Measurements from ENCODE around the gene PLCXD1. TPM values are rescaled to one million over a fixed set of nuclear protein-coding genes. Genes with fewer than 3 reads are reported as not detected.
"Not testable (repeated sequence)": the region's sequence is repeated elsewhere in the genome, so short reads cannot be mapped to it uniquely, and the experiment has no call there.

PLCXD1 gene
- total RNA-seq, 4 donors from 2014 or later = 3.7 to 7.9 (median 6.3) TPM

DNA sequence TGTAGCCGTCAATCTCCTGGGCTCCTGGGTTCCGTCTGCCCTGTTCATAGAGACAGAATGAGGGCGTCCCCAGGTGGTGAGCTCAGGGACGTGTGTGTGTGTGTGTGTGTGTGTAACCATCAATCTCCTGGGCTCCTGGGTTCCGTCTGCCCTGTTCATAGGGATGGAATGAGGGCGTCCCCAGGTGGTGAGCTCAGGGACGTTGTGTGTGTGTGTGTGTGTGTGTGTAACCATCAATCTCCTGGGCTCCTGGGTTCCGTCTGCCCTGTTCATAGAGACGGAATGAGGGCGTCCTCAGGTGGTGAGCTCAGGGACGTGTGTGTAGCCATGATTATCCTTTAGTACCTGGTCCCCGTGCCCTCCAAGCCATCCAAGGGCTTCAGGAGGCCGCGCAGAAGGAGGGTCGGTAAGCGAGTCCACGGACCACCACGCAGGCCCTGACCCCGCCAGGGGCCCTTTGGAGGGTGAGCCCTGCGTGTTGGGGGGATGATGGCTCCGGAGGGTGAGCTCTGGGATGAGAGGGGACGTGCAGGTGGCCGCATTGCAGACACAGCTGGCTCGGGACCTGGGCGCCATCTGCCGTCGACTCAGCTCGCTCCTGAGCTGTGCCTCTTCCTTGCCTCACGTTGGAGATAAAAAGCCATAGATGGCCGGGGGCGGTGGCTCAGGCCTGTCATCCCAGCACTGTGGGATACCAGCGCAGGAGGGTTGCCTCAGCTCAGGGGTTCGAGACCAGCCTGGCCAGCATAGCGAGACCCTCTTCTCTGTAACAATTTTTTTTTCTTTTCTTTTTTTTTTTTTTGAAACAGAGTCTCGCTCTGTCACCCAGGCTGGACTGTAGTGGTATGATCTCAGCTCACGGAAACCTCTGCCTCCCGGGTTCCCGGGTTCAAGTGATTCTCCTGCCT, 42.8 kb downstream of the PLCXD1 start:
- H3K27me3 ChIP-seq = no peaks in the 10 kb centered on the region
- no peak overlapping the region for H3K27ac ChIP-seq
- TF ChIP-seq POLR2A (IDR thresholded peaks at IDR 0.05) = no peak
- TF ChIP-seq, protein P1, sequence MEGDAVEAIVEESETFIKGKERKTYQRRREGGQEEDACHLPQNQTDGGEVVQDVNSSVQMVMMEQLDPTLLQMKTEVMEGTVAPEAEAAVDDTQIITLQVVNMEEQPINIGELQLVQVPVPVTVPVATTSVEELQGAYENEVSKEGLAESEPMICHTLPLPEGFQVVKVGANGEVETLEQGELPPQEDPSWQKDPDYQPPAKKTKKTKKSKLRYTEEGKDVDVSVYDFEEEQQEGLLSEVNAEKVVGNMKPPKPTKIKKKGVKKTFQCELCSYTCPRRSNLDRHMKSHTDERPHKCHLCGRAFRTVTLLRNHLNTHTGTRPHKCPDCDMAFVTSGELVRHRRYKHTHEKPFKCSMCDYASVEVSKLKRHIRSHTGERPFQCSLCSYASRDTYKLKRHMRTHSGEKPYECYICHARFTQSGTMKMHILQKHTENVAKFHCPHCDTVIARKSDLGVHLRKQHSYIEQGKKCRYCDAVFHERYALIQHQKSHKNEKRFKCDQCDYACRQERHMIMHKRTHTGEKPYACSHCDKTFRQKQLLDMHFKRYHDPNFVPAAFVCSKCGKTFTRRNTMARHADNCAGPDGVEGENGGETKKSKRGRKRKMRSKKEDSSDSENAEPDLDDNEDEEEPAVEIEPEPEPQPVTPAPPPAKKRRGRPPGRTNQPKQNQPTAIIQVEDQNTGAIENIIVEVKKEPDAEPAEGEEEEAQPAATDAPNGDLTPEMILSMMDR (IDR thresholded peaks at IDR 0.05) = no peak
- H3K4me3 ChIP-seq (replicated peaks in 1 of 3) = no peak overlapping the region
- H3K36me3 ChIP-seq = no peaks in the 10 kb centered on the region
- intact Hi-C loops (cut with DNase I) = no loop called here
- H3K9me3 ChIP-seq = no peaks in the 10 kb centered on the region
- peaks cover 12 to 15% of the 10 kb centered on the region in 2 donors for H3K4me1 ChIP-seq
- peak; percentile 51 to 54 for DNase-seq
- 83 to 84% methylated on average over 30 to 32 of the region's 38 CpGs for WGBS, 2 donors

GRCh38 chrX:324664-325063, 43.5 kb downstream of the PLCXD1 start:
- intact Hi-C loops (cut with DNase I); H3K27me3 ChIP-seq; H3K36me3 ChIP-seq; H3K9me3 ChIP-seq; H3K4me3 ChIP-seq (replicated peaks in 1 of 3); H3K27ac ChIP-seq; DNase-seq: not testable (repeated sequence)
- WGBS, 2 donors = 81 to 92% methylated on average over 14 of the region's 14 CpGs
- H3K4me1 ChIP-seq = peaks cover 10 to 11% of the 10 kb centered on the region in 2 donors

DNA sequence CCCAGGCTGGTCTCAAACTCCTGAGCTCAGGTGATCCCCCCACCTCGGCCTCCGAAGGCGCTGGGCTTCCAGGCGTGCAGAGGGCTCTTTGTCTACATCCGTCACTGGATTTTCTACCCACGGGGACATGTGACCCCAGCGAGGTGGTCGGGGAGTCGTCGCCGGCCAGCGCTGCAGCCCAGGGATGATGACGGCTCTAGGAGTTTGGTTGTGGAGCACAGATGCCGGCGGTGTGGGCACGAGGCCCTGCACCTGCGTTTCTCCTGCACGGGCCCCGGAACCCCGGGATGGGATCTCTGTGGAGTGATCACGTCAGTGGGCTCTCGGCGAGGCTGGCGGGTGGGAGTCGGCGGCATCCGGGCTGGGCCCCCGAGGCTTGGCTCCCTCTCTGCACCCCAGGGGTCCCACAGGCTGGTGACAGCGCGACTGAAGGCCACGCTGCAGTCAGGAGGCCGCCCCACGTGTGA, 46.5 kb downstream of the PLCXD1 start:
- Histone ChIP-seq H3K27ac (no peak overlapping the region), H3K36me3 (no peaks in the 10 kb centered on the region), H3K9me3 (no peaks in the 10 kb centered on the region), H3K4me3 (replicated peaks in 1 of 3) (no peak overlapping the region), H3K27me3 (no peaks in the 10 kb centered on the region), H3K4me1 (peaks cover 0 to 10% of the 10 kb centered on the region in 2 donors)
- TF ChIP-seq, protein P1 (IDR thresholded peaks at IDR 0.05) = no peak
- TF ChIP-seq POLR2A (IDR thresholded peaks at IDR 0.05) = no peak
- intact Hi-C loops (cut with DNase I) = no loop called here
- no peak for DNase-seq
- 93 to 97% methylated on average over 18 to 22 of the region's 33 CpGs for WGBS, 2 donors

- no peak for DNase-seq
- TF ChIP-seq, protein P1 (IDR thresholded peaks at IDR 0.05) = no peak
- no peak for TF ChIP-seq POLR2A (IDR thresholded peaks at IDR 0.05)
- H3K27ac ChIP-seq = no peak overlapping the region
- no peaks in the 10 kb centered on the region for H3K9me3 ChIP-seq
- no peaks in the 10 kb centered on the region for H3K27me3 ChIP-seq
- WGBS, 2 donors = 86 to 89% methylated on average over 10 to 14 of the region's 23 CpGs
- intact Hi-C loops (cut with DNase I) = no loop called here
- no peaks in the 10 kb centered on the region for H3K36me3 ChIP-seq
- peaks cover 0 to 10% of the 10 kb centered on the region in 2 donors for H3K4me1 ChIP-seq
- no peak overlapping the region for H3K4me3 ChIP-seq (replicated peaks in 1 of 3)
These were observed 48.2 kb downstream of the PLCXD1 start for GRCh38 chrX:329291-329910.

DNA sequence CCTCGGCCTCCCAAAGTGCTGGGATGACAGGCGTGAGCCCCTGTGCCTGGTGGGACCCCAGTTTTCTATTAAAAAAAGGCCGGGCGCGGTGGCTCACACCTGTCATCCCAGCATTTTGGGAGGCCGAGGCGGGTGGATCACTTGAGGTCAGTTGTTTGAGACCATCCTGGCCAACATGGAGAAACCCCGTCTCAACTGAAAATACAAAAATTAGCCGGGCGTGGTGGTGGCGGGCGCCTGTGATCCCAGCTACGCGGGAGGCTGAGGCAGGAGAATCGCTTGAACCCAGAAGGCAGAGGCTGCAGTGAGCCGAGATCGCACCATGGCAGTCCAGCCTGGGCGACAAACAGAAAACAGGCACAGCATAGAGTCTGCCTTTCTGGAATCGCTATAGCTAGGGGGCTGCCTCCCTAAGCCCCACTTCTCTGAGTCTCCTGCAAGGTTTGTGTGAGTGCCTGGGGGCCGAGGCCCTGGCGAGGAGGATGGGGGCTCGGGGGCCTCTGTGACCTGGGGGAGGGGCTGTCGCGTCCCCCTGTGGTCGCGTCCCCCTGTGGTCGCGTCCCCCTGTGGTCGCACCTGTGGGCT, 49.1 kb downstream of the PLCXD1 start:
- H3K9me3 ChIP-seq; H3K4me3 ChIP-seq (replicated peaks in 1 of 3); H3K4me1 ChIP-seq; DNase-seq; intact Hi-C loops (cut with DNase I); H3K36me3 ChIP-seq; H3K27me3 ChIP-seq; H3K27ac ChIP-seq: not testable (repeated sequence)
- 76 to 98% methylated on average over 14 to 23 of the region's 29 CpGs for WGBS, 2 donors

Measured in thyroid gland (tissue), 4 donors.